LNCAP (cell line): ENCODE data around the gene MKS1.

Experiments used
- TF ChIP-seq, protein P1 (sequence below): fragments of 450-650 bp; IDR thresholded peaks from 2 replicates; pipeline ENCODE4 v1.5.1; 2017; ENCODE audit warnings: mild to moderate bottlenecking

MKS1 gene

DNA sequence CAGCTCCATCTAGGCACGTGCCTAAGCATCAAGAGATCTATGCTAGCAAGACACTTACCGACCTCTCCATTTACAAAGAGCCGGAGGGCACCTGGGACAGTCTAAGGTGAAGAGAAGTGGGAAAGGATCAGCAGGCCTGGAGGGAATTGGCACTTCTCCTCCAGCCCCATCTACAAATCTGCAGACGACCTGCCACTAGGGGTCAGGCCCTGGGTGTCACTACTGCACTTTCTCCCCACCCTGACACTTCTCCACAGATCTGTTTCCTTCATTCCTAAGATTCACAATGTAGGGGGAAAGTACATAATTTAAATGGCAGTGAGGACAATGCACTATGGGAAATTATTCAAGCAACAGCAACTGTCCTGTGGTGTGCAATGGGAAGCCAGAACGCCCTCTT, 8.1 kb downstream of the MKS1 start:
- TF ChIP-seq, protein P1, sequence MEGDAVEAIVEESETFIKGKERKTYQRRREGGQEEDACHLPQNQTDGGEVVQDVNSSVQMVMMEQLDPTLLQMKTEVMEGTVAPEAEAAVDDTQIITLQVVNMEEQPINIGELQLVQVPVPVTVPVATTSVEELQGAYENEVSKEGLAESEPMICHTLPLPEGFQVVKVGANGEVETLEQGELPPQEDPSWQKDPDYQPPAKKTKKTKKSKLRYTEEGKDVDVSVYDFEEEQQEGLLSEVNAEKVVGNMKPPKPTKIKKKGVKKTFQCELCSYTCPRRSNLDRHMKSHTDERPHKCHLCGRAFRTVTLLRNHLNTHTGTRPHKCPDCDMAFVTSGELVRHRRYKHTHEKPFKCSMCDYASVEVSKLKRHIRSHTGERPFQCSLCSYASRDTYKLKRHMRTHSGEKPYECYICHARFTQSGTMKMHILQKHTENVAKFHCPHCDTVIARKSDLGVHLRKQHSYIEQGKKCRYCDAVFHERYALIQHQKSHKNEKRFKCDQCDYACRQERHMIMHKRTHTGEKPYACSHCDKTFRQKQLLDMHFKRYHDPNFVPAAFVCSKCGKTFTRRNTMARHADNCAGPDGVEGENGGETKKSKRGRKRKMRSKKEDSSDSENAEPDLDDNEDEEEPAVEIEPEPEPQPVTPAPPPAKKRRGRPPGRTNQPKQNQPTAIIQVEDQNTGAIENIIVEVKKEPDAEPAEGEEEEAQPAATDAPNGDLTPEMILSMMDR, result no peak

DNA sequence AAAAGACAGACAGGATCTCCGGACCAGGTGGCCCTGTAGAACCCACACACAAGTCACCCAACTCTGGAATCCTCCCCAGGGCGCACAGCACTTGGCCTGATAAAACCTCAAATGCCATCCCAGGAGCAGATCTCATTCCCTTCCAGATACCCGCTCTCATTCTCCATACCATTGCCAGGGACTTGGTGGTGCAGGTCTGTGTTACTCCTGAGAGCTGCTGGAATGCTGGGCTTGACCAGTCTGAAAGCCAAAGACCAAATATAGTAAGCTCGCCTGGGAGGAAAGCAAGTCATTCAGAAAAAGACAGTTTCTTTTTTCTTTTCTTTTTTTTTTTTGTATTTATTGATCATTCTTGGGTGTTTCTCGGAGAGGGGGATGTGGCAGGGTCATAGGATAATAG, 10.7 kb downstream of the MKS1 start:
- TF ChIP-seq, protein P1, result no peak

DNA sequence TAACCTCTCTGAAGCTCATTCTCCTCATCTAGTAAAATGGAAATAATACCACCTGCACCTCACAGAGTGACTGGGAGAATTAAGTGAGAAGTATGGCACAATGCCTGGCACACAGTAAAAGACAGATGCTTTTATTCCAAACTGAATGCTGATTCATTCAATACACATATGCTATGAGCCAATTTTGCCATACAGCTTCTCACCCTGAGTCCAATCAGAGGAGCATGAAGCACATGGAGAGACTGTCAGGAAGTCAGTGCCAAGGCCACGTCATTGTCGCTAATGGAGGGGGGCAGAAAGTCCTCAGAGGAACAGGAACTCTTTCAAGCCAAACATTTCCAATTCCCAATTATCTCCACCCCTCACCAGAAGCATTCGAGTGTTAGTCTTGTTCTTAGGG, 11.6 kb downstream of the MKS1 start:
- TF ChIP-seq, protein P1, result no peak

DNA sequence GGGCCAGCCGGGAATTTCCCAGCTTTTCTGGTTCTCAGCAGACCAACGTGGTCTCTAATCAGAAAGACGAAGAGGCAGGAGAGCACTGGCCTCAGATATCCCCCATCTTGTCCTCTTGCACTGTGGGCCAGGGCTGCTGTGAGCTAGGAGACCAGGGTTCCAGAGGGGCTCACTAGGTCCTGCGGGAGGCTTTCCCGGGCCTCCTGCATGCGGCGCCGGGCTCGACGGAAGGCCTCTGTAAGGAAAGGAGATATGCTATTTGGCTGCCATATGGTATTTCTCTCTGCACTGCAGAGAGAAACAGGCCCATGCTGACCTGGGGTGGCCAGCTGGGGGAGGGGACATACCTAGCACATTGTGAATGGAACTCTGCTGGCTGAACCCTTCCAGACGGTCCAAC, 13.1 kb downstream of the MKS1 start:
- TF ChIP-seq, protein P1, result no peak

DNA sequence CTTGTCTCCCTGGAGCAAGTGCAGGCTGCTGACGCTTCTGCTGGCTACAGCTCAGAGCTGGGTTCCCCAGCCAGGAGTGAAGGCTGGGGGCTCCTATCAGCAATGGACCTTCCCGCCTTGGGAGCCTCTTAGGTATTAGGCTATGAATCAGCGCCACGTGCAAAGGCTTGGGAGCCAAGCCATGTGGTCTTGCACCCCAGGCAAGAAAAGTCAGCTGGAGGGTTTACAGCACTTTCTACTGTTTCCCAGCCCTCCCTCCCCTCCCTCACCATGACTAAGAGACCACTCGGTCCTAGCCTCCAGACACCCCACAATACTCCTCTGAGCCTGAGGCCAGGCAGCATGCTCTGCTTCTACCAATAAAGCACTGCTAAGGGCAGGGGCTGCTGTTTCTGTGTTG, 14.3 kb downstream of the MKS1 start:
- TF ChIP-seq, protein P1, result no peak

DNA sequence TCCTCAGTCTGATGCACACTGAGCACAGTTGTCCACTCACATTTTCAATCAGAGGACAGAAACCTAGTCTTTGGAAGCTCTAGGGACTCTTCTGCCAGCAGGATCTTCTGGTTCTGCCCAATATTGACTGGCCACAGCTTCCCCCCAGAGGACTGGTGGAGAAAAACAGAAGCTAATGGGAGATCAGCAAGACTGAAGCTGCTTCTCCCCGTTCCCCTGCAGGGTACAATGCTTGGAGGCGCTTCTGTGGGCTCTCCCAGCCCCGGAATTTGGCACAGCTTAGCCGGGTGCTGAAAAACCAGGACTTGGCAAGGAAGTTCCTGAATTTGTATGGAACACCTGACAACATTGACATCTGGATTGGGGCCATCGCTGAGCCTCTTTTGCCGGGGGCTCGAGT, 16.2 kb downstream of the MKS1 start:
- TF ChIP-seq, protein P1, result no peak

DNA sequence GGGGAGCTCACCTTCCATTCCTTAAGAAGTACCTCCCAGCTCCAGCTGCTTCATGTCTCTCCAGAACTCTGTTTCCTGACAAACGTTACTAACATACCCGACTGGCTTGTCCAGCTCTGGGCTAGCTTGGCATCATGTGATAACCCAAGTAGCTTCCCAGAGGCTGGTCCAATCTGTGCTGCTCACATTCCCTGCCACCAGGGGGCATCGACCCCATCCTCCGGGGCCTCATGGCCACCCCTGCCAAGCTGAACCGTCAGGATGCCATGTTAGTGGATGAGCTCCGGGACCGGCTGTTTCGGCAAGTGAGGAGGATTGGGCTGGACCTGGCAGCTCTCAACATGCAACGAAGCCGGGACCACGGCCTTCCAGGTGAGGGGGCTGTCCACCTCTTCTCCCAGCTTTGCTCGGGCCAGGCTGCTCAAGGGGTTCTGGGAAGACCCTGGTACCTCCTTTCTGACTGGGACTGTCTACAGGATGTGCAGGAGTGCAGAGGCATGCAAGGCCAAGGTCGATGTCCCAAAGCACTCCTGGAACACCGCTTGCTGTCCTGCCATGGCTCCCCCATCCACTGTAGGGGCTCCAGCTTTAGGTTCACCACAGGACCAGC, 18.9 kb downstream of the MKS1 start:
- TF ChIP-seq, protein P1, result peak; percentile 62

DNA sequence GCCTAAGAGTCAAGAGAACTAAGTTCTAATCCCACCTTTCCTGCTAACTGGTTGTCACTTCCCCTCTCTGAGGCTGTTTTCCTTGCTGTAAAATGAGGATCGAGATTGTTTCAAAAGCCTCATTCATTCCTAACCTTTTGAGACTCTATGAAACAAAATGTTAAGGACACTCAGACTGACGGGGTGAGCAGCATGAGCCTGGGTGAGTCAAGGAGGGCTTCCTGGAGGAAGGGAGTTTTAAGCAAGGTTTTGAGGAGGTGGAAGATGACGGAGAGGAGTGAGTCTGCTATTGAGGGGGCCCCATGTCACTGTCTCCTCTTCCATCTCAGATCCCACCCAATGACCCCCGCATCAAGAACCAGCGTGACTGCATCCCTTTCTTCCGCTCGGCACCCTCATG, 22.4 kb downstream of the MKS1 start:
- TF ChIP-seq, protein P1, result no peak
